Measurements from ENCODE around the gene TRPM2. TPM values are rescaled to one million over a fixed set of nuclear protein-coding genes. Genes with fewer than 3 reads are reported as not detected.

Gene TRPM2
- total RNA-seq, 2 experiments from 2014 or later: 2.6 to 3.7 TPM

GRCh38 chr21:44377922-44378645, 24.7 kb downstream of the TRPM2 start:
- no peak for DNase-seq
- H3K27ac Mint-ChIP-seq: no peak overlapping the region
- ATAC-seq: no peak
- peaks cover 14% of the 10 kb centered on the region for H3K4me1 Mint-ChIP-seq (ENCODE audit: low read depth)
- H3K36me3 Mint-ChIP-seq (ENCODE audit: low read depth): peaks cover 7% of the 10 kb centered on the region
- ChIA-PET CTCF (no interaction called here), POLR2A (no interaction called here)
- intact Hi-C loops (cut with micrococcal nuclease): no loop called here
- no peaks in the 10 kb centered on the region for H3K9me3 Mint-ChIP-seq
- H3K27me3 Mint-ChIP-seq: no peaks in the 10 kb centered on the region
- H3K4me3 Mint-ChIP-seq: no peak overlapping the region
- TF ChIP-seq, protein P1, sequence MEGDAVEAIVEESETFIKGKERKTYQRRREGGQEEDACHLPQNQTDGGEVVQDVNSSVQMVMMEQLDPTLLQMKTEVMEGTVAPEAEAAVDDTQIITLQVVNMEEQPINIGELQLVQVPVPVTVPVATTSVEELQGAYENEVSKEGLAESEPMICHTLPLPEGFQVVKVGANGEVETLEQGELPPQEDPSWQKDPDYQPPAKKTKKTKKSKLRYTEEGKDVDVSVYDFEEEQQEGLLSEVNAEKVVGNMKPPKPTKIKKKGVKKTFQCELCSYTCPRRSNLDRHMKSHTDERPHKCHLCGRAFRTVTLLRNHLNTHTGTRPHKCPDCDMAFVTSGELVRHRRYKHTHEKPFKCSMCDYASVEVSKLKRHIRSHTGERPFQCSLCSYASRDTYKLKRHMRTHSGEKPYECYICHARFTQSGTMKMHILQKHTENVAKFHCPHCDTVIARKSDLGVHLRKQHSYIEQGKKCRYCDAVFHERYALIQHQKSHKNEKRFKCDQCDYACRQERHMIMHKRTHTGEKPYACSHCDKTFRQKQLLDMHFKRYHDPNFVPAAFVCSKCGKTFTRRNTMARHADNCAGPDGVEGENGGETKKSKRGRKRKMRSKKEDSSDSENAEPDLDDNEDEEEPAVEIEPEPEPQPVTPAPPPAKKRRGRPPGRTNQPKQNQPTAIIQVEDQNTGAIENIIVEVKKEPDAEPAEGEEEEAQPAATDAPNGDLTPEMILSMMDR (IDR thresholded peaks at IDR 0.05): no peak

DNA sequence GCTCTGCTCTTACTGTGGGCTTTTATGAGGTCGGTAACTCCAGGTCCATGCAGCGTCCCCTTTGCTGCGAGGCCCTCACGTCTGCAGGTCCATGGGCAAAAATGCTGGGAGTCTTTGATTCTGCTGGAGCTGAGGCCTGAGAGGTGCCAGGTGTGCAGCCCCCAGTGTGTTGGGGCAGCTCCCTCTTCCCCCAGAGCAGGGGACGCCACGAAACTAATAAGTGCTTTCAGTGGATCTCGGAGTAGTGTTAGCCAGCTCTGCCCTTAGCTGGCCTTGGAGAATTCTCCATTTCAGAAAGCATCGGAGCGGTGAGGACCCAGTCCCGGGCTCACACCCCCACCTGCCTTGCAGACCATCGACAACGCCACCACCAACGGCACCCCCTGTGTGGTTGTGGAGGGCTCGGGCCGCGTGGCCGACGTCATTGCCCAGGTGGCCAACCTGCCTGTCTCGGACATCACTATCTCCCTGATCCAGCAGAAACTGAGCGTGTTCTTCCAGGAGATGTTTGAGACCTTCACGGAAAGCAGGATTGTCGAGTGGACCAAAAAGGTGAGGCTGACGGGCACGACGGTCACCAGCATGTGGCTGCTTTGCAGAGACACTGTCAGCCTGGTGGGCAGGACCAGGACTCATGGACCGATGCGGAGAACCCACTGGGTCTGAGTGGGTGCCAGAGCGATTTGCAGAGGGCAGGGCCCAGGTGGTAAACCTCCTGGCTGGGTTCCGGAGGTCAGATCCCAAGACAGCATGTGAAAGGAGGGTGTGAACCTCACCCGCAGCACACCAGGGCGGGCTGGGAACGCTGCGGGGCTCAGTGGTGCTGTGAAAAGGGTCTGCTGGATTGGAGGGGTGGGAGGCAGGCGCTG, 25.5 kb downstream of the TRPM2 start:
- Mint-ChIP-seq H3K9me3 (peaks cover 4% of the 10 kb centered on the region), H3K27me3 (no peaks in the 10 kb centered on the region), H3K4me1 (ENCODE audit: low read depth) (peaks cover 14% of the 10 kb centered on the region), H3K27ac (no peak overlapping the region), H3K4me3 (no peak overlapping the region), H3K36me3 (ENCODE audit: low read depth) (peaks cover 14% of the 10 kb centered on the region)
- ATAC-seq (no peak), DNase-seq (no peak)
- TF ChIP-seq, protein P1 (IDR thresholded peaks at IDR 0.05): no peak
- intact Hi-C loops (cut with micrococcal nuclease): no loop called here
- ChIA-PET POLR2A (no interaction called here), CTCF (no interaction called here)

DNA sequence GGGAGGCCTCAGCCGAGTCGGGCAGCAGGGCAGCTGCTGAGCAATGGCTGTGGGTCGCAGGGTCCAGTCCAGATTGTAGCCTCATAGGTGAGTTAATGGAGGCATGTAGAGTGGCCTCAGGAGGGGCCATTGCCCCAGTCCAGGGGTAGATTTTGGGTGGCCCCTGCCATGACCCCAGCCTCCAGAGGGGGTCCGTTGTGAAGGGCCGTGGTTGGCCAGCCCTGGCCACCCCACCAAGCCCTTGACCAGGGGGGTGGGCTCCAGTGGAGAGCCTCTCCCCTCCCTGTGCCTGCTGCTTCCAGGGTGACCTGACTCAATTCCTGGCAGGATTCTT, 26.1 kb downstream of the TRPM2 start:
- H3K9me3 Mint-ChIP-seq: peaks cover 8% of the 10 kb centered on the region
- ATAC-seq (no peak), DNase-seq (no peak)
- no peak overlapping the region for H3K27ac Mint-ChIP-seq
- POLR2A ChIA-PET: no interaction called here
- intact Hi-C loops (cut with micrococcal nuclease): no loop called here
- no peaks in the 10 kb centered on the region for H3K27me3 Mint-ChIP-seq
- H3K36me3 Mint-ChIP-seq (ENCODE audit: low read depth): peaks cover 15% of the 10 kb centered on the region
- peaks cover 14% of the 10 kb centered on the region for H3K4me1 Mint-ChIP-seq (ENCODE audit: low read depth)
- no peak overlapping the region for H3K4me3 Mint-ChIP-seq
- TF ChIP-seq, protein P1 (IDR thresholded peaks at IDR 0.05): no peak
- CTCF ChIA-PET: no interaction called here

GRCh38 chr21:44379991-44380865, 26.8 kb downstream of the TRPM2 start:
- intact Hi-C loops (cut with micrococcal nuclease): no loop called here
- ATAC-seq (no peak), DNase-seq (no peak)
- H3K4me3 Mint-ChIP-seq: no peak overlapping the region
- peaks cover 18% of the 10 kb centered on the region for H3K36me3 Mint-ChIP-seq (ENCODE audit: low read depth)
- ChIA-PET POLR2A (no interaction called here), CTCF (no interaction called here)
- TF ChIP-seq, protein P1 (IDR thresholded peaks at IDR 0.05): no peak
- no peaks in the 10 kb centered on the region for H3K27me3 Mint-ChIP-seq
- H3K9me3 Mint-ChIP-seq: peaks cover 15% of the 10 kb centered on the region
- no peak overlapping the region for H3K27ac Mint-ChIP-seq
- H3K4me1 Mint-ChIP-seq (ENCODE audit: low read depth): peaks cover 9% of the 10 kb centered on the region
